HepG2 (cell line): ENCODE results near the gene OMA1. TPM values are rescaled to one million over a fixed set of nuclear protein-coding genes. Genes with fewer than 3 reads are reported as not detected.

Source experiments
- AGO2 ChIP-seq: fragments of 200-400 bp; formaldehyde crosslinking; optimal IDR thresholded peaks from 2 replicates; pipeline ENCODE3; 2017; ENCODE audit warnings: mild to moderate bottlenecking, low read depth, low read length, moderate library complexity
- CREB1 ChIP-seq, 2 experiments: fragments of 450-650 bp in 1 of 2; IDR thresholded peaks; 2 replicates each; pipeline ENCODE4 v1.6.1; 2016 to 2017; ENCODE audit warnings: control low read depth in 1 of 2, mild to moderate bottlenecking in 1 of 2, missing compliant biosample characterization in 1 of 2, missing genetic modification characterization in 1 of 2
- ERF ChIP-seq: IDR thresholded peaks from 2 replicates; pipeline ENCODE4 v1.6.1; 2018; ENCODE audit warnings: missing biosample characterization, missing genetic modification reagents
- HMGXB4 ChIP-seq, 2 experiments: sonication (generic) in 1 of 2; formaldehyde crosslinking in 1 of 2; IDR thresholded peaks; 2 replicates each; pipeline versions ENCODE4 v1.4.0 to v1.6.1; 2018 to 2020; ENCODE audit warnings: missing genetic modification reagents in 2 of 2, borderline replicate concordance in 1 of 2, low read depth in 1 of 2, mild to moderate bottlenecking in 1 of 2, missing biosample characterization in 1 of 2
- NAIF1 ChIP-seq: sonication (generic); formaldehyde crosslinking; IDR thresholded peaks from 2 replicates; pipeline ENCODE4 v1.5.0; 2020; ENCODE audit warnings: mild to moderate bottlenecking, missing genetic modification reagents, borderline replicate concordance
- PHF5A ChIP-seq: IDR thresholded peaks from one replicate; pipeline ENCODE4 v1.6.1; 2018; ENCODE audit warnings: low read depth, missing genetic modification reagents; ENCODE audit not compliant: unreplicated experiment
- PRDM15 ChIP-seq: sonication (generic); formaldehyde crosslinking; IDR thresholded peaks from 2 replicates; pipeline ENCODE4 v1.4.0; 2020; ENCODE audit warnings: missing genetic modification reagents
- REPIN1 ChIP-seq: sonication (generic); formaldehyde crosslinking; IDR thresholded peaks from 2 replicates; pipeline ENCODE4 v1.8.0; 2022; ENCODE audit warnings: missing genetic modification reagents, low read depth, mild to moderate bottlenecking, borderline replicate concordance
- RORA ChIP-seq: sonication (generic); formaldehyde crosslinking; IDR thresholded peaks from 2 replicates; pipeline ENCODE4 v1.5.0; 2020; ENCODE audit warnings: mild to moderate bottlenecking, missing genetic modification reagents, moderate library complexity
- RXRA ChIP-seq: sonication (generic); formaldehyde crosslinking; IDR thresholded peaks from 2 replicates; pipeline ENCODE4 v1.5.1; 2020; ENCODE audit warnings: missing genetic modification reagents
- SALL2 ChIP-seq: sonication (generic); formaldehyde crosslinking; IDR thresholded peaks from 2 replicates; pipeline ENCODE4 v1.8.1; 2023; ENCODE audit warnings: mild to moderate bottlenecking, missing genetic modification reagents, inconsistent platforms
- ZNF24 ChIP-seq: fragments of 450-650 bp; IDR thresholded peaks from 2 replicates; pipeline ENCODE4 v1.6.1; 2017; ENCODE audit warnings: antibody characterized with exemption, mild to moderate bottlenecking
- ZNF251 ChIP-seq: sonication (generic); formaldehyde crosslinking; IDR thresholded peaks from 2 replicates; pipeline ENCODE4 v1.9.0; 2021; ENCODE audit warnings: mild to moderate bottlenecking, missing genetic modification reagents
- ZNF264 ChIP-seq: sonication (generic); formaldehyde crosslinking; IDR thresholded peaks from 2 replicates; pipeline ENCODE4 v1.4.0; 2020; ENCODE audit warnings: missing genetic modification reagents
- ZNF280B ChIP-seq: sonication (generic); formaldehyde crosslinking; IDR thresholded peaks from 2 replicates; pipeline ENCODE4 v1.5.0; 2020; ENCODE audit warnings: missing genetic modification reagents, mild to moderate bottlenecking, borderline replicate concordance
- ZNF503 ChIP-seq: sonication (generic); formaldehyde crosslinking; IDR thresholded peaks from 2 replicates; pipeline ENCODE4 v1.4.0; 2020; ENCODE audit warnings: missing genetic modification reagents
- ZNF644 ChIP-seq: IDR thresholded peaks from 2 replicates; pipeline ENCODE4 v1.6.1; 2016; ENCODE audit warnings: low read depth
- ZNF670 ChIP-seq: sonication (generic); formaldehyde crosslinking; IDR thresholded peaks from 2 replicates; pipeline ENCODE4 v1.8.0; 2022; ENCODE audit warnings: mild to moderate bottlenecking, missing genetic modification reagents, borderline replicate concordance
- ZSCAN9 ChIP-seq: IDR thresholded peaks from 2 replicates; pipeline ENCODE4 v1.6.1; 2016; ENCODE audit warnings: borderline replicate concordance
- polyA plus RNA-seq, 8 experiments: library from polyadenylated mRNA; depleted of rRNA in 3 of 8; stranded (reverse) in 7 of 8; unstranded in 1 of 8; fragments of >200 nt; fragmentation: Illumina TruSeq in 4 of 8; extraction: Trizol in 4 of 8; gene quantifications; 2 replicates each; pipeline versions ENCODE4 v1.2.1 to v1.2.3, GENCODE V29; 2011 to 2016; ENCODE audit warnings: low read depth in 4 of 8, missing spikeins in 1 of 8, mixed read lengths in 1 of 8; ENCODE audit not compliant: insufficient read depth in 1 of 8
- total RNA-seq, 5 experiments: library from RNA; depleted of rRNA; stranded (reverse); fragments of >200 nt; fragmentation: Illumina TruSeq; extraction: Trizol; gene quantifications; 2 replicates each; pipeline ENCODE4 v1.2.3, GENCODE V29; 2016; ENCODE audit warnings: low read depth in 1 of 5

OMA1 gene
- total and polyA plus RNA-seq, 2 of the 13 experiments (the other 11 are each of a cell fraction or from before 2014, with no cell fraction given) = 7.0 to 26.9 TPM

- peak; percentile 35; the same call in 1 of the 2 replicates for TF ChIP-seq PRDM15 (CRISPR knock-in tag)
- peak; percentile 87 for TF ChIP-seq HMGXB4 (CRISPR knock-in tag; IDR thresholded peaks at IDR 0.05; ENCODE audit: borderline replicate concordance in 1 of 2, low read depth in 1 of 2)
- TF ChIP-seq RXRA (CRISPR knock-in tag) = no peak
- TF ChIP-seq ZSCAN9 (CRISPR knock-in tag) = no peak
- TF ChIP-seq ZNF251 = no peak
- peak; percentile 78 for TF ChIP-seq CREB1 (IDR thresholded peaks at IDR 0.05)
- peak; percentile 51 for TF ChIP-seq CREB1 (CRISPR knock-in tag; IDR thresholded peaks at IDR 0.05)
- TF ChIP-seq SALL2 (CRISPR knock-in tag) = peak; percentile 82; the same call in 1 of the 2 replicates
- TF ChIP-seq PHF5A (CRISPR knock-in tag) = peak; percentile 51
- no peak for TF ChIP-seq ZNF280B (CRISPR knock-in tag)
- TF ChIP-seq NAIF1 (CRISPR knock-in tag) = no peak
- no peak for TF ChIP-seq RORA (CRISPR knock-in tag)
- no peak for TF ChIP-seq ZNF24
- TF ChIP-seq ZNF503 (CRISPR knock-in tag) = 0 out of 2 replicates have a peak, but pooled peaks have one; percentile 24
- TF ChIP-seq ZNF670 = peak; percentile 64; the same call in 1 of the 2 replicates
- TF ChIP-seq ERF (CRISPR knock-in tag) = peak; percentile 43; the same call in 1 of the 2 replicates
- TF ChIP-seq ZNF264 (CRISPR knock-in tag) = peak; percentile 66; the same call in 1 of the 2 replicates
- TF ChIP-seq AGO2 = no peak
- peak; percentile 78; the same call in 1 of the 2 replicates for TF ChIP-seq REPIN1
- TF ChIP-seq ZNF644 (CRISPR knock-in tag) = 0 out of 2 replicates have a peak, but pooled peaks have one; percentile 21
Measured at GRCh38 chr1:58546520-58547308, at the start of gene OMA1 (continued).
